ENCODE data around the gene AMOTL2. TPM values are rescaled to one million over a fixed set of nuclear protein-coding genes. Genes with fewer than 3 reads are reported as not detected.

Gene AMOTL2
- total RNA-seq, 2 experiments from 2014 or later = 0.31 TPM; not detected in 1

DNA sequence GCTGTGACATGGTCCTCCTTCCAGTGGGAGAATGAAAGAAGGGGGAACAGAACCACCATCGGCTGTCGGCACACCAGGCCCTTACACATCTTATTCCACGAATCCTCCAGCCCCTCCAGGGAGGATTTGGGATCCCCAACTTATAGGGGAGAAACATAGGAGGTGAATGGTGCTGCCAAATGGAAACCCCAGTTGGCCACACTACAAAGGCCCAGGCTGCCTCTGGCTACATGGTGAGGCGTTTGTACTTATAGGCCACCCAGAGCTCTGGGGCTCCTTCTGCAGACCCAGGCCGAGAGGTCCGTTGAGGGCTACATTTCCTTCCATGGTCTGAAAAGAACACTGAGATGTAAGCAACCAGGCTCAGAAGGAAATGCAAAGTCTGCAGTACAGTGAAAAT, 12.0 kb downstream of the AMOTL2 start:
- intact Hi-C loops (cut with micrococcal nuclease) = no loop called here
- Mint-ChIP-seq H3K9me3 (no peaks in the 10 kb centered on the region), H3K4me3 (no peak overlapping the region), H3K27me3 (ENCODE audit: low read depth) (no peaks in the 10 kb centered on the region), H3K36me3 (ENCODE audit: low read depth) (no peaks in the 10 kb centered on the region), H3K27ac (no peak overlapping the region), H3K4me1 (ENCODE audit: low read depth) (peaks cover 22% of the 10 kb centered on the region)
- CTCF ChIA-PET = interaction anchor here (3.1 kb wide), 1 partner anchor 54 kb away, joined by 13 read pairs; no protein-coding TSS in a partner anchor
- DNase-seq = no peak

GRCh38 chr3:134361162-134361835, 12.9 kb downstream of the AMOTL2 start:
- DNase-seq = no peak
- intact Hi-C loops (cut with micrococcal nuclease) = no loop called here
- CTCF ChIA-PET = interaction anchor here (1.6 kb wide), 1 partner anchor 149 kb away, joined by 3 read pairs; no protein-coding TSS in a partner anchor
- H3K27ac Mint-ChIP-seq = no peak overlapping the region
- H3K4me1 Mint-ChIP-seq (ENCODE audit: low read depth) = peaks cover 22% of the 10 kb centered on the region
- no peaks in the 10 kb centered on the region for H3K27me3 Mint-ChIP-seq (ENCODE audit: low read depth)
- H3K4me3 Mint-ChIP-seq = no peak overlapping the region
- no peaks in the 10 kb centered on the region for H3K9me3 Mint-ChIP-seq
- H3K36me3 Mint-ChIP-seq (ENCODE audit: low read depth) = no peaks in the 10 kb centered on the region

DNA sequence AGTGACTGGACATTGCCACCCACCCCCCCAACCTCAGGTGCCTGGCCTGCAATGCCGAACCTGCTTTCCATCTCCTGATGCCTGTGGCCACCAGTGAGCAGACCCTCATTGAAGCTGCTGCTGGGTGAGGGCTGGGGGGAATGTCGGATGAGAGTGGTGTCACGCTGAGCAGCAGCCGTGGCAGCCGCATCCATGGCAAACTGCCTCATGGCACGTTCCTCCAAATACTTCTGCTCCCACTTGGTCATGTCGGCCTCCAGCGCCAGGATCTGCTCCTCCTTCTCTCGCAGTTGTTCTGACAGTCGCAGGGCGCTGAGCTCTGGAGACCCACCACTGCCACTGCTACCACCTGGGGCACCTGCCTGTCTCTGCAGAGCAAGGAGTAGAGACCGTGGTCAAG, 14.2 kb downstream of the AMOTL2 start:
- Mint-ChIP-seq H3K27ac (no peak overlapping the region), H3K4me3 (no peak overlapping the region), H3K4me1 (ENCODE audit: low read depth) (peaks cover 17% of the 10 kb centered on the region), H3K27me3 (ENCODE audit: low read depth) (no peaks in the 10 kb centered on the region), H3K36me3 (ENCODE audit: low read depth) (no peaks in the 10 kb centered on the region), H3K9me3 (no peaks in the 10 kb centered on the region)
- intact Hi-C loops (cut with micrococcal nuclease) = no loop called here
- CTCF ChIA-PET = interaction anchor here (1.6 kb wide), 1 partner anchor 148 kb away, joined by 3 read pairs; no protein-coding TSS in a partner anchor
- no peak for DNase-seq

DNA sequence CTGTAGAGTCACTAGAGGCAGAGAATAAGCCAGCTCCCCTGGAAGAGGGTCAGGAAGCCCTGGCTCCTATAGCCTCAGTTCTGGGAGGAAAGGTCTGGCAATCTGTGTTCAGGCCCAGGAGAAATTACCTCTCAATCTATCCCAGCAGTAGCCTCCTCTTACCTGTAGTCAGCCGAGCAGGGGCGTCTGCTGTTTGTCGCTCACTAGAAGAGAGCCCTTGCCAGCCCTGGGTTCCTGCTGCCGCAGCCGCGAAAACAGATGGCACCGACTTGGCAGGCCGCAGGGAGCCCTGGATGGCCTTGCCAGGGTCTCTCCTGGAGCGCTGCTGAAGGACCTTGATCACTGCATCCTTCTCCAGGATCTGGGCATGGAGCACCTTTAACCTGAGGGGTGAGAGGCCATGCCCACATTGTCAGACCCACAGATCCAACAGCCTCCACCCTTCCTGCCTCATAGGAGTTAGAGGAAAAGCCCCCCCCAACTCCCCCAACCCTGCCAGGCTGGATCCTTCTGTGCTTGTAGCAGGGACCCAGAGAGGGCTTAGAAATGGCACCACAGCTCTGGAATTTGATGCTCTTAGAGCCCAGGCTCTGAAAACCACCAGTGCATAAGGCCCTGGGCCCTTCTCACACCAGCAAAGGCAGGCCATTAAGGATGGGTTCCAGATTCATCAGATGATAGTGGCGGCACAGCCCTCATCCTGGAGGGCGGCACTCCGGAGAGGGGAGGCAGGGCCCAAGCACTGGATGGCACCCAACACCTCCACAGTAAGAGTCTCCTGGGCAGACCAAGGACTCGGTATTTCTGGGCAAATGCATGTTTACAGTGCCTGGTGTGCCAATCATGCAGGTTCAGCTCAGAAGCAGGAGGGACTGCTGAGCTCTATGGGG, 14.9 kb downstream of the AMOTL2 start:
- no peaks in the 10 kb centered on the region for H3K27me3 Mint-ChIP-seq (ENCODE audit: low read depth)
- no peak overlapping the region for H3K27ac Mint-ChIP-seq
- no peak overlapping the region for H3K4me3 Mint-ChIP-seq
- intact Hi-C loops (cut with micrococcal nuclease) = loop anchor here (2.0 kb wide), 1 partner anchor 115 kb away; no protein-coding TSS in a partner anchor
- CTCF ChIA-PET = interaction anchor here (1.1 to 1.2 kb wide), 2 partner anchors 9 to 92 kb away, joined by 4 read pairs; no protein-coding TSS in a partner anchor
- DNase-seq = no peak
- H3K36me3 Mint-ChIP-seq (ENCODE audit: low read depth) = no peaks in the 10 kb centered on the region
- H3K4me1 Mint-ChIP-seq (ENCODE audit: low read depth) = peaks cover 10% of the 10 kb centered on the region
- H3K9me3 Mint-ChIP-seq = no peaks in the 10 kb centered on the region

- Mint-ChIP-seq H3K36me3 (ENCODE audit: low read depth) (no peaks in the 10 kb centered on the region), H3K27ac (no peak overlapping the region), H3K9me3 (no peaks in the 10 kb centered on the region), H3K4me1 (ENCODE audit: low read depth) (peaks cover 2% of the 10 kb centered on the region), H3K27me3 (ENCODE audit: low read depth) (no peaks in the 10 kb centered on the region), H3K4me3 (no peak overlapping the region)
- intact Hi-C loops (cut with micrococcal nuclease) = loop anchor here (2.0 kb wide), 1 partner anchor 117 kb away; no protein-coding TSS in a partner anchor
- CTCF ChIA-PET = interaction anchor here (0.6 to 1.4 kb wide), 6 partner anchors 8 to 511 kb away, joined by 3 to 4 read pairs (median 3); no protein-coding TSS in a partner anchor
- DNase-seq = peak; percentile 26
Measured at GRCh38 chr3:134357914-134358811, 16.1 kb downstream of the AMOTL2 start.

GRCh38 chr3:134357261-134357913, 16.9 kb downstream of the AMOTL2 start:
- no peak for DNase-seq
- Mint-ChIP-seq H3K4me3 (no peak overlapping the region), H3K27ac (no peak overlapping the region), H3K4me1 (ENCODE audit: low read depth) (no peaks in the 10 kb centered on the region), H3K36me3 (ENCODE audit: low read depth) (no peaks in the 10 kb centered on the region), H3K27me3 (ENCODE audit: low read depth) (no peaks in the 10 kb centered on the region), H3K9me3 (no peaks in the 10 kb centered on the region)
- CTCF ChIA-PET = interaction anchor here (0.6 to 1.4 kb wide), 5 partner anchors 10 to 512 kb away, joined by 3 read pairs; no protein-coding TSS in a partner anchor
- intact Hi-C loops (cut with micrococcal nuclease) = no loop called here

- Mint-ChIP-seq H3K36me3 (ENCODE audit: low read depth) (no peaks in the 10 kb centered on the region), H3K4me1 (ENCODE audit: low read depth) (no peaks in the 10 kb centered on the region), H3K27ac (no peak overlapping the region), H3K27me3 (ENCODE audit: low read depth) (no peaks in the 10 kb centered on the region), H3K4me3 (no peak overlapping the region), H3K9me3 (no peaks in the 10 kb centered on the region)
- CTCF ChIA-PET = interaction anchor here (0.6 to 1.0 kb wide), 2 partner anchors 31 to 121 kb away, joined by 3 read pairs; no protein-coding TSS in a partner anchor
- intact Hi-C loops (cut with micrococcal nuclease) = no loop called here
- DNase-seq = no peak
Measured at GRCh38 chr3:134356411-134357040, 17.7 kb downstream of the AMOTL2 start.

GRCh38 chr3:134355416-134355815, 18.8 kb downstream of the AMOTL2 start:
- H3K27me3 Mint-ChIP-seq (ENCODE audit: low read depth) = no peaks in the 10 kb centered on the region
- no peak overlapping the region for H3K4me3 Mint-ChIP-seq
- H3K27ac Mint-ChIP-seq = no peak overlapping the region
- no peaks in the 10 kb centered on the region for H3K4me1 Mint-ChIP-seq (ENCODE audit: low read depth)
- no peaks in the 10 kb centered on the region for H3K9me3 Mint-ChIP-seq
- no peak for DNase-seq
- CTCF ChIA-PET = no interaction called here
- H3K36me3 Mint-ChIP-seq (ENCODE audit: low read depth) = no peaks in the 10 kb centered on the region
- intact Hi-C loops (cut with micrococcal nuclease) = no loop called here

DNA sequence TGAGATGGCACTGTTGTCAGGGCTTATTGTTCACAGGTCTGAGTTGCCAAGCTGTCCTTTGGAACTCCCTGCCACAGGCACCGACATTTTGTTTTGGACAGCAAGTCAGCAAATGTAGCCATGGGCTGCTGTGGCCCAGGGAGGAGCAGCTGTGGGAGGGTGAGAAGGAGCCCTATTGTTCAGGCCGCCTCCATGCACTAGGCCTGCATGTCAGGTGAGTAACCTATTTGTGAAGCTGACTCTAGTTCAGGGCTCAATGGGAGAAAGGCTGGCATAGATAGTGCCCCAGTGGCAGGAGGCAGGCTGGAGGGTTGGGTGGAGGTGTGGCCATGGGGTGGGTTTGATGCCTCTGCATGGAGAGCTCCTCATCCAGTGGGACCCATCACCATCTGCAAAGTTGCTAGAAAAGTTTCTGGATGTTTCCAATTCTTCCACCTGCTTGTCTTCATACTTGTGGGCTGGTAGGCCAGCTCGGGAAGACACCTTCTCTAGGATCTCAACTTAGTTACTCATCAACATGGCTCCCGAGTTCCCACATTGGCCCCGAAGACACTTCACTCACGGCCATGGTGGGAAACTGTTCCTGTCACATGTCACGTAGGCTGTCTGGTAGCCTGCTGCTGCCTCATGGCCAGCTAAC, 19.5 kb downstream of the AMOTL2 start:
- intact Hi-C loops (cut with micrococcal nuclease) = no loop called here
- Mint-ChIP-seq H3K4me1 (ENCODE audit: low read depth) (no peaks in the 10 kb centered on the region), H3K27me3 (ENCODE audit: low read depth) (no peaks in the 10 kb centered on the region), H3K36me3 (ENCODE audit: low read depth) (no peaks in the 10 kb centered on the region), H3K9me3 (no peaks in the 10 kb centered on the region), H3K4me3 (no peak overlapping the region), H3K27ac (no peak overlapping the region)
- CTCF ChIA-PET = no interaction called here
- DNase-seq = no peak

- Mint-ChIP-seq H3K27ac (no peak overlapping the region), H3K4me3 (no peak overlapping the region), H3K4me1 (ENCODE audit: low read depth) (no peaks in the 10 kb centered on the region), H3K36me3 (ENCODE audit: low read depth) (no peaks in the 10 kb centered on the region), H3K9me3 (no peaks in the 10 kb centered on the region), H3K27me3 (ENCODE audit: low read depth) (no peaks in the 10 kb centered on the region)
- no peak for DNase-seq
- intact Hi-C loops (cut with micrococcal nuclease) = no loop called here
- CTCF ChIA-PET = no interaction called here
Measured at GRCh38 chr3:134353831-134354611, 20.2 kb downstream of the AMOTL2 start.
